ENCODE data around the gene EPHB2.

- TF ChIP-seq EGR1 (IDR thresholded peaks at IDR 0.05; ENCODE audit: borderline replicate concordance, low read depth, low read length) (no peak), POLR2A (IDR thresholded peaks at IDR 0.05; ENCODE audit: control extremely low read depth in 1 of 2, low read depth in 2 of 2, low read length in 2 of 2) (no peak), ZNF274 (IDR thresholded peaks at IDR 0.05; ENCODE audit: borderline replicate concordance, extremely low read depth, low read length) (no peak), BRCA1 (IDR thresholded peaks at IDR 0.05; ENCODE audit: low read depth, low read length) (no peak), SP2 (IDR thresholded peaks at IDR 0.05; ENCODE audit: low read length) (no peak), NRF1 (IDR thresholded peaks at IDR 0.05; ENCODE audit: low read depth, low read length) (no peak), CTCF (IDR thresholded peaks at IDR 0.05; ENCODE audit: control extremely low read depth in 1 of 3, insufficient read depth in 1 of 3, low read depth in 1 of 3, low read length in 3 of 3) (no peak), RAD21 (IDR thresholded peaks at IDR 0.05 in 1 of 2, conservative IDR thresholded peaks at IDR 0.05 in 1 of 2; ENCODE audit: low read depth in 2 of 2, low read length in 2 of 2) (no peak), SIRT6 (IDR thresholded peaks at IDR 0.05; ENCODE audit: low read length) (no peak), KDM1A (IDR thresholded peaks at IDR 0.05; ENCODE audit: borderline replicate concordance, low read length) (no peak), ASH2L (IDR thresholded peaks at IDR 0.05; ENCODE audit: low read length) (no peak), SAP30 (IDR thresholded peaks at IDR 0.05; ENCODE audit: insufficient read depth, insufficient replicate concordance, low read length) (no peak), RBBP5 (IDR thresholded peaks at IDR 0.05; ENCODE audit: borderline replicate concordance, low read depth, low read length) (no peak), EP300 (IDR thresholded peaks at IDR 0.05; ENCODE audit: borderline replicate concordance in 1 of 2, low read depth in 2 of 2, low read length in 2 of 2) (no peak)
Observed at GRCh38 chr1:22944346-22945055, 233.9 kb downstream of the EPHB2 start.
